Muscle layer of colon (tissue), 2 donors: ENCODE results near the gene BAX.

Source experiments
- H3K27ac ChIP-seq: one replicate; pipeline ENCODE4 v1.7.0; 2013; ENCODE audit warnings: low read depth, mild to moderate bottlenecking, low read length, moderate library complexity
- H3K27me3 ChIP-seq, 2 donors: one replicate each; pipeline ENCODE4 v1.7.0; 2013; ENCODE audit warnings: low read length in 2 of 2, mild to moderate bottlenecking in 2 of 2; ENCODE audit not compliant: insufficient read depth in 2 of 2, control insufficient read depth in 1 of 2
- H3K36me3 ChIP-seq: one replicate; pipeline ENCODE4 v1.7.0; 2013; ENCODE audit warnings: mild to moderate bottlenecking, low read length; ENCODE audit not compliant: insufficient read depth
- H3K4me1 ChIP-seq: one replicate; pipeline ENCODE4 v1.7.0; 2013; ENCODE audit warnings: mild to moderate bottlenecking, low read length; ENCODE audit not compliant: insufficient read depth
- H3K4me3 ChIP-seq, 2 donors: one replicate each; pipeline ENCODE4 v1.7.0; 2013; ENCODE audit warnings: low read length in 2 of 2, low read depth in 1 of 2, mild to moderate bottlenecking in 1 of 2, moderate library complexity in 1 of 2
- H3K9ac ChIP-seq: one replicate; pipeline ENCODE4 v1.7.0; 2013; ENCODE audit warnings: low read length
- H3K9me3 ChIP-seq: one replicate; pipeline ENCODE4 v1.7.0; 2013; ENCODE audit warnings: mild to moderate bottlenecking, low read length
- donor health status: abdominal sarcoma.
- donor health status: Adenocarcinoma of cecum.

The BAX gene

DNA sequence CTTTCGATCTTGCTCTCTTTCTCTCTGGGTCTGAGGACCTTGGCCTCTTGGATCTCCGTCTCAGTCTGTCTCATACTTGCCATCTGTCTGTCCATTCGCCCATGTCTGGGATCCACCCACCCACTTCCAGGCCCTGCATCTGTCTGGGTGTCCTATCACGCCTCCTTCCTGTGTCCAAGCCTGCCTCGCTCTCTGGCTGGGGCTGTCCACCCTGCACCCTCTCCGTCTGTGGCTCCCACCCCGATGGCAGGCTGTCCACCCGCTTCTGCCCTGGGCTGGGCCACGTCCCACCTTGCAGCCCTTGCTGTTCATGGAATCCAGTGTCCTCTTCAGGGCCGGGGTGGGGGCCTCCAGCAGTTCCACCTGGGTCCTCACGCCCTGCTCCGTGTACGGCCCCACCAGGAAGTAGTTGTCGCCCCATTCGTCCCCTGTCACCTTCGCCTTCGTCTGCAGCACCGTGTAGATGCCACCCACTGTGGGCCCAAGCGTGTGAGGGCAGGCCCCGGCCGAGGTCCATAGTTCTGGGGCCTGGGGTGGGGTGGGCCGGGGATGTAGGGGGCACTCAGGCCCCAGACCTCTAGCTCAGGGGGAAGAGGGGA, 36.4 kb downstream of the BAX start:
- no peak overlapping the region for H3K4me3 ChIP-seq
- H3K9ac ChIP-seq, result no peak overlapping the region
- peaks cover 28% of the 10 kb centered on the region for H3K4me1 ChIP-seq
- H3K36me3 ChIP-seq, result peaks cover 11% of the 10 kb centered on the region
- H3K9me3 ChIP-seq, result no peaks in the 10 kb centered on the region
- peak overlapping the region; percentile 97 for H3K27ac ChIP-seq
- H3K27me3 ChIP-seq, result no peaks in the 10 kb centered on the region

DNA sequence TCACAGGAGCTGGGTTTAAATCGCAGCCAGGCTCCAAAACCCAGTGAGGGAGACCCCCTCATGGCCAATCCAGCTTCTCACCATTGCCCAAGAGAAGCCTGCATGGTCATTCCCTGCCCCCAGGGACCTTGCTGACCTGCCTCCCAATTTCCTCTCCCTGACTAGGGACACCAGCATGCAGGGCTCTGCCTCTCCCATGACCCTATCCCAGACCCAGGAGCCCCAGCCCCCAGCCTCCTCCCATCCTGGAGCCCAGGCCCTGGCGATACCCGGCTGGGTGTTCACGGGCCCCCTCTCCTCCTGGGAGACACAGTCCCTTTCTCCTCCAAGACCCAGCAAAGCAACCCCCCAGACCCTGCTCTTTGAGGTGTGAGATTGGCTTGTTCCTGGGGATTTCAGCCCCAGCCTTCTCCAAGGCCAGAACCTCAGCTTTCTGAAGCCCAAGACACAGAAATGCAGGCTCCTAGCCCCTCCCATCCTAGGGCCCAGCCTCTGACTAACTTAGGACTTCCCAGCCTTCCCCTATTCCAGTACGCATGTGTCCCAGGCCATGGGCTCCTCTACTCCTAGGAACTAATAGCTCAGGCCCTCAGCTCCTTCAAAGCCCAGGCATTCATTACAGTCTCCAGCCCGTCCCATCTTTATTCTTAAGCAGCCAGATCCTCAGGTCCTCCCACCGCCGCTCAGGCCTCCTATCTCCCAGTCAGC, 37.4 kb downstream of the BAX start:
- Histone ChIP-seq H3K9ac (peak overlapping the region; percentile 95), H3K9me3 (no peaks in the 10 kb centered on the region), H3K36me3 (peaks cover 11% of the 10 kb centered on the region), H3K27me3 (no peaks in the 10 kb centered on the region), H3K27ac (peak overlapping the region; percentile 97), H3K4me1 (peaks cover 28% of the 10 kb centered on the region), H3K4me3 (peak overlapping the region; percentile 87 to 98)

DNA sequence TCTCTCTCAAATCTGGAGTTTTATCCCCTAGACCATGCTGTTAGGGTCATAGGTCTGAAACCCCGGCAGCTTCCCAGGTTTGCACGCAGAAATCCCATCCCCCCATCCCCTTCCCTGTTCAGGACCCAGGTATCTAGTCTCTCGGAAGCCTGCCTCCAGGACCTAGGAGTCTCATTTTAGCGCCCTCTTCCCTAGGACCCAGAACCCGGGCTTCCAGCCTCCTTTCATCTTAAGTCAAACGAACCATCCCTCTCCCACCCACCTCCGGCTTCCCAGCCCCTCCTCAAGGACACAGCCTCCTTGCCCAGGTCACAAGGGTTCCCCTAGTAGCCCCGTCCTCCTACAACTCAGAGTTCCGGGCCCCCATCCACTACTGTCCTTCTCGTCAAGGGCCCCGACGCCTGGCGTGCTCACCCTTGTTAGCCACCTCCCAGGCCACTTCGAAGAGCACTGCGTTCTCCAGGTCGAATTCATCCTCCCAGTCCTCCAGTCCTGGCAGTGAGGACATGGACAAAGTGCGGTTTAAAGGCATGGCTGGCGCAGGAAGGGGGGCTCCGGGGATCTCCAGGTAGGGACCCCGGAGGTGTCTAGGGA, 38.0 kb downstream of the BAX start:
- Histone ChIP-seq H3K27me3 (no peaks in the 10 kb centered on the region), H3K9ac (peak overlapping the region; percentile 95), H3K4me1 (peaks cover 28% of the 10 kb centered on the region), H3K9me3 (no peaks in the 10 kb centered on the region), H3K36me3 (peaks cover 11% of the 10 kb centered on the region), H3K27ac (peak overlapping the region; percentile 97), H3K4me3 (peak overlapping the region; percentile 87 to 98)

DNA sequence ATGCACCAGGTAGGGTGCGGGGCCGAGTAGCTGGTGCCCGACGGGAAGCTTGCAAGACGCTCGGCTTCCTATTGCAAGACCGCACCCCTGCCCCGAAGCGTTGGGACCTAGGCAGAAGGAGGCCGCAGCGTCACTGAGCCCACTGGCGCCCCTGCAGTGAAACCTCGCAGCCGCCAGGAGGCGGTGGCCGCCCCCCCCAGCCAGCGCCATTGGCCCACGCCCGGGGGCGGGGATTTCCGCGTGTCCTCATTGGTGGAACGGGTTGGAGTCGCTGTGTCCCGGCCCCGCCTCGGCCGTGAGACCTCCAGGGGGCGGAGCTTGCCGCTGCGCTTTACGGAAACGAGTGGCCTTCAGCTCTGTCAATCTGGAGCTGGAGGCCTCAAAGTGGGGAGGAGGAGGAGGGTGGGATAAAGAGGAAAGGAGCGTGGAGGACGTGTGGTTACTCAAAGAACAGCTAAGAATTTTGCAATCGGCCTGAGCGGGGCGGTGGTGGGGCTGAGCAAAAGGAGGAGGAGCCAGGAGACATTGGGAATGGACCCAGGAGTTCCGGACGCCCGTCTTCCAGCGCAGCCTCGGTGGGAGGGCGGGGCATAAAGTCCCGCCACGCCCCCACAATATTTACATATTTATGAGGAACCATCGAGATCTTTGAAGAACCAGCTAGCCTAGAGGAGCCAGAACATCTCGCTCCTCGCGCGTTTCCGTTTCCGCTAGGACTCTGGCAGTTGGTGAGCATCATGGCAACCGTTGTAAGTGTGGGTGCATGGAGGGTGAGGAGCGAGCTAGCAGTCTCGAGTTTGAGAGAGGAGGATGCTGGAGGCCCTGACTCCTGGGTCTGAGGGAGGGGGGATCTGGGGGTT, 38.7 kb downstream of the BAX start, which contains the start of the genes GYS1 and RUVBL2:
GYS1 (minus strand) TSS at position 135 of the 860 bp plus-strand sequence. CDS start 197 bp downstream, outside the sequence.
RUVBL2 (plus strand) TSS at position 713 of the 860 bp plus-strand sequence; CDS start at position 738, 25 bp downstream.
- H3K27ac ChIP-seq, result peak within 1 kb of the TSS; percentile 97
- no peaks in the 10 kb centered on the region for H3K9me3 ChIP-seq
- H3K4me1 ChIP-seq, result peaks cover 28% of the 10 kb centered on the region
- H3K27me3 ChIP-seq, result no peaks in the 10 kb centered on the region
- peak within 1 kb of the TSS; percentile 95 for H3K9ac ChIP-seq
- H3K4me3 ChIP-seq, result peak within 1 kb of the TSS; percentile 87 to 98
- peaks cover 6% of the 10 kb centered on the region for H3K36me3 ChIP-seq

DNA sequence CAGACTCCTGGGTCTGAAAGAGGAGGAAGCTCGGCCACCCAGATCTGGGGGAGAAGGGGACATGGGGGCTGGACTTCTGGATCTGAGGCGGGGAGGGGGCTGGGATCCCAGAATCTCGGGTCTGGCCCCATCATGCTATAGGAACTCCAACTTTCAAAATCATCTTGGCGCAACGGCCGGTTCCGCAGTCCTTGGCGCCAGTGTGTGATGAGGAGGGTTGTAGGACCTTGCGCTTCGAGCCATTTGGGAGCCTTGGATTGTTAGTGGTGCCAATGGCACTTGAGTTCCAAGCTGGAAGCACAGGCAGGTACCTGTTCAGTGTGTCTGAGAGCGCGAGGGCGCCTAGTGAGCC, 39.3 kb downstream of the BAX start:
- Histone ChIP-seq H3K4me1 (peaks cover 28% of the 10 kb centered on the region), H3K27ac (peak overlapping the region; percentile 97), H3K4me3 (peak overlapping the region; percentile 65 to 98)

DNA sequence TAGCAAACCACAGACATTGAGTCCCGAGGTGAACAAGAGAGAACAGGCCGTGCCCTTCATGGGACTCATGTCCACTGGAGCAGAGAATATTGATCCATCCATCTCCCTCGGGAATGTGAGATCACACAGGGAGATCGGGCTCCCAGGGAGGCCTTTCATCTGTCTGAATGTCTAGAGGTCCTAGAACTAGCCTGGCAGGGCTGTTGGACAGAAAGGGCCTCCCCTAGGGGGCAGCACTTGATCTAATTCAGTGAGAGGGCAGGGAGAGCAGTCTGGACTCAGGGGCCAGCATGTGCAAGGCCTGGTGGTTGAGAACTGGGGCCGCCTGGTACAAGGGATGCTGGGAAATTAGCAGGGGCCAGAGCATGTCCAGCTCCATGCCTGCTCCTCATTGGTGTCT, 43.3 kb downstream of the BAX start:
- Histone ChIP-seq H3K36me3 (no peaks in the 10 kb centered on the region), H3K27me3 (no peaks in the 10 kb centered on the region), H3K9ac (no peak overlapping the region), H3K4me1 (peaks cover 8% of the 10 kb centered on the region), H3K4me3 (no peak overlapping the region), H3K27ac (no peak overlapping the region), H3K9me3 (no peaks in the 10 kb centered on the region)

More for the DNA sequence above, 39.3 kb downstream of the BAX start:
- Histone ChIP-seq H3K36me3 (no peaks in the 10 kb centered on the region), H3K27me3 (no peaks in the 10 kb centered on the region), H3K9ac (peak overlapping the region; percentile 68), H3K9me3 (no peaks in the 10 kb centered on the region)

DNA sequence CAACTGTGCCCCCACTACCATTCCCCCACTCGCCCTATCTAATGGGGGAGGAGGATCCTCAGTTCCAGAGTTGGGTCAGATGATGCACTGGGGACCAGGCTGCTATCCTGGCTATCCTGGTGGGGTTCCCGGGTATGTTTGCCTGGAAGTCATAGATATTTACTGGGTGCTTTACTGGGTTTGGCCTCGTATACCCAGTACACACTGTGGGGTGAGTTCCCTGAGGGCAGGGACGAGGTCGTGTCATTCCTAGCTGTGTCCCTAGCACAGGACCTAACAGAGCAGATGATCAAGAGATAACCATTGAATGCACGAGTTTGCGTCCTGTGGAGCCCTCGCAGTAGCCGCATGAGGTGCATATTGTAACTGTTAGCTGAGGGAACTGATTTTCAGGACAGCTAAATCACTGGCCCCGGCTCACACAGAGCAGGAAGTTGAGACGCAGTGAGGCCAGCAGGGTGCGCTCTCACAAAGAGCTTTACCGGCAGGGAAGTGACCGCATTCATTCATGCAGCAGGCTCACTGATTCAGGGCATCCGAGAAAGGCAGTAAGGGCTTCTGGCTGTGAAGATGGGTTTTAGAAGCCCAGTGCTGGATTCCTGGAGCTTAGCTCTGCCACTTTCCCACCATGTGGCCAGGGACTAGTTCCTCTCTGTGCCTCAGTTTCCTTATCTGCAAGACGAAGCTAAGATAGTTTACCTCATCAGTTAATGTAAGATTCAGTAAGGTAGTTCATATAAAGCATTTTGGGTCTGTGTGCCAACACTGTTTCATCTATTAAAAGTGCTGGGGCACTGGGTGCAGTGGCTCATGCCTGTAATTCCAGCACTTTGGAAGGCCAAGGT, 45.0 kb downstream of the BAX start:
- no peaks in the 10 kb centered on the region for H3K27me3 ChIP-seq
- H3K9ac ChIP-seq, result no peak overlapping the region
- H3K4me3 ChIP-seq, result no peak overlapping the region
- H3K36me3 ChIP-seq, result peaks cover 7% of the 10 kb centered on the region
- H3K27ac ChIP-seq, result no peak overlapping the region
- no peaks in the 10 kb centered on the region for H3K9me3 ChIP-seq
- peaks cover 1% of the 10 kb centered on the region for H3K4me1 ChIP-seq

DNA sequence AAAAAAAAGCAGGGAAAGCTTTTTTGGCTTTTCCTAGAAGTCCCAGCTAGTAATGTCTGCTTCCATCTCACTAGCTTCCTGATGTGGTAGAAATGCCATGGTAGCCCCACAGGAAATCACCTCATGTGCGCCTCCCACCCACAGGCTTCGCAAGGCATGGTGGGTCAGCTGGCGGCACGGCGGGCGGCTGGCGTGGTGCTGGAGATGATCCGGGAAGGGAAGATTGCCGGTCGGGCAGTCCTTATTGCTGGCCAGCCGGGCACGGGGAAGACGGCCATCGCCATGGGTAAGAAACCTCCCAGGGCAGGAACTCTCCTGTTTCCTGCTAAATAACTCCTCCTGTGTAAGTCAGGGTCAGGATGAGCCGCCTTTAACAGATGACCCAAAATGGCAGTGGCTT, 49.5 kb downstream of the BAX start:
- peaks cover 24% of the 10 kb centered on the region for H3K36me3 ChIP-seq
- no peaks in the 10 kb centered on the region for H3K9me3 ChIP-seq

DNA sequence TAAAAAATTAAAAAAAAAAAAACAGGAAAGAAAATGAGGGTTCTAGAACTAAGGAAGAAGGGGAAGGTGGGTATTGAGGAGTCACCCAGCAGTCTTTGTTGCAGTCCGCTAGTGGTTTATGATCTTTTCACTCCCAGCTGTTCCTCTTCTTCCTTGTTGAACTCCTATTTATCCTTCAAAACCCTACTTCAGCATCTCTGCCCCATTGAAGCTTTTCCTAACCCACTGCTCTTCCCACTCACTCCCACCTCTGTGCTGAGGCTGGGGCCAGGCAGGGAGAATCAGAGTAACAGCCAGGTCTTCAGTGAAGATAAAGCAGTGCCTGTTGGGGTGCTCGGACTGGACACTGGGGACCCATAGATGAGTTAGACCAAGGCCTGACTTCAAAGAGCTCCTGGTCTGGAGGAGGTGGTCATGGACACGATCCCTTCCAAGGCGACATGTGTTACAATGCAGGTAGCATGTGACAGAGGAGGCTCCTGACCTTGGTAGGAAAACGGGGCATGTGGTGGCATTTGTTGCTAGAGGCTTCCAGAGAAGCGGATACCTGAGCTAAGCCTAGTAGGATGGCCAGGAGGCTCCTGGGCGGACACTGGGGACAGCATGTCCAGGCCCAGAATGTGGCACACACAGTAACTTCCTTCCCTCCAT, 50.4 kb downstream of the BAX start:
- Histone ChIP-seq H3K4me3 (no peak overlapping the region), H3K4me1 (no peaks in the 10 kb centered on the region), H3K36me3 (peaks cover 30% of the 10 kb centered on the region), H3K27ac (no peak overlapping the region), H3K9ac (no peak overlapping the region), H3K9me3 (no peaks in the 10 kb centered on the region), H3K27me3 (no peaks in the 10 kb centered on the region)

More for the DNA sequence above, 49.5 kb downstream of the BAX start:
- no peaks in the 10 kb centered on the region for H3K27me3 ChIP-seq
- no peak overlapping the region for H3K9ac ChIP-seq
- no peak overlapping the region for H3K4me3 ChIP-seq
- H3K4me1 ChIP-seq, result no peaks in the 10 kb centered on the region
- H3K27ac ChIP-seq, result no peak overlapping the region

DNA sequence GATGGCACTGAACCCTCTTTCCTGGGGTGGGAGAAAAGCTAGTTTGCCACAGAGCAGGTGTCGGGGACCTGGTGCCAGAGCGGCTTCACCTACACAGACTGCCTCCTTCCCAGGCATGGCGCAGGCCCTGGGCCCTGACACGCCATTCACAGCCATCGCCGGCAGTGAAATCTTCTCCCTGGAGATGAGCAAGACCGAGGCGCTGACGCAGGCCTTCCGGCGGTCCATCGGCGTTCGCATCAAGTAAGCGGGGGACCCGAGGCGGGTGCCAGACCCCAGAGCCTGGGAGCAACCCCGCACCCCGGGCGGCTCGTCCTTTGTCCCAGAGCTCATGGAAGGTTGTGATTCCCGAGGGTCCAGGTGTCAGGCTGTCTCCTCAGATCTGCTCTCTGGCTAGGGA, 52.2 kb downstream of the BAX start:
- no peaks in the 10 kb centered on the region for H3K27me3 ChIP-seq
- H3K4me3 ChIP-seq, result no peak overlapping the region
- H3K4me1 ChIP-seq, result no peaks in the 10 kb centered on the region
- H3K36me3 ChIP-seq, result peaks cover 37% of the 10 kb centered on the region
- H3K9me3 ChIP-seq, result no peaks in the 10 kb centered on the region
- no peak overlapping the region for H3K27ac ChIP-seq
- H3K9ac ChIP-seq, result no peak overlapping the region
